Type B pancreatic cell (in vitro differentiated cells): ENCODE results near the gene OBP2A. TPM values are rescaled to one million over a fixed set of nuclear protein-coding genes. Genes with fewer than 3 reads are reported as not detected.

Experiments
- DNase-seq: peaks from one replicate; pipeline ENCODE4 v3.0.0; 2021; ENCODE audit warnings: mixed read lengths; ENCODE audit not compliant: unreplicated experiment; ENCODE audit errors: extremely low spot score
- H3K27ac Mint-ChIP-seq: 2 replicates; pipeline ENCODE4 v1.8.0; 2021; ENCODE audit warnings: mild to moderate bottlenecking, mixed read lengths
- H3K27me3 Mint-ChIP-seq: 2 replicates; pipeline ENCODE4 v1.8.0; 2021; ENCODE audit warnings: mixed read lengths
- H3K36me3 Mint-ChIP-seq: 2 replicates; pipeline ENCODE4 v1.8.0; 2021; ENCODE audit warnings: mixed read lengths
- H3K4me1 Mint-ChIP-seq: one replicate; pipeline ENCODE4 v1.8.0; 2021; ENCODE audit warnings: mixed read lengths; ENCODE audit not compliant: unreplicated experiment
- H3K4me3 Mint-ChIP-seq: 2 replicates; pipeline ENCODE4 v1.8.0; 2021; ENCODE audit warnings: mild to moderate bottlenecking, mixed read lengths
- H3K9me3 Mint-ChIP-seq: 2 replicates; pipeline ENCODE4 v1.8.0; 2021; ENCODE audit warnings: mixed read lengths
- total RNA-seq: library from RNA; stranded (reverse); gene quantifications from 2 replicates; pipeline ENCODE4 v1.2.1, GENCODE V29; 2021; ENCODE audit warnings: low replicate concordance
- TF ChIP-seq, protein P1 (sequence below): fragments of 200-600 bp; sonication (generic); conservative IDR thresholded peaks from 2 replicates; pipeline ENCODE4 v1.5.0; 2021; ENCODE audit warnings: antibody characterized with exemption, mild to moderate bottlenecking

OBP2A gene
- total RNA-seq, 1 donor from 2014 or later = not detected

DNA sequence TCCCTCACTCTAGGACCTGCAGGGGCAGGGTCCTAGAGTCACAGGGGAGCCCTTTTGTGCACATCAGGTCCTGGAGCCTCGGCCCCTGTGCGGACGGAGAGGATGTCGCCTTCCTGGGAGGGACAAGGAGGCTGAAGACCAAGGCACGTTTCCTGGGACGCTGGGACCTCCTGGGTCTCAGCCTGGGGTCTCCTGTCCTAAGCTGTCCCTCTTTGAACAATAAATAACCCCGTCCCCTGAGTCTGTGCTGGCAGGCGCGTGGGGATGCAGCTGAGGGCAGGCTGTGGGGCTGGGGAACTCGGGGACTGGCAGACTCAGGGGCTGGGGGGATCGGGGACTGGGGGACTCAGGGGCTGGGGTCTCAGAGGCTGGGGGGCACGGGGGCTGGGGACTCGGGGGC, 46.7 kb downstream of the OBP2A start:
- Mint-ChIP-seq H3K9me3 (no peaks in the 10 kb centered on the region), H3K27me3 (no peaks in the 10 kb centered on the region), H3K36me3 (no peaks in the 10 kb centered on the region), H3K4me1 (no peaks in the 10 kb centered on the region), H3K27ac (no peak overlapping the region), H3K4me3 (no peak overlapping the region)
- DNase-seq = peak; percentile 54
- TF ChIP-seq, protein P1, sequence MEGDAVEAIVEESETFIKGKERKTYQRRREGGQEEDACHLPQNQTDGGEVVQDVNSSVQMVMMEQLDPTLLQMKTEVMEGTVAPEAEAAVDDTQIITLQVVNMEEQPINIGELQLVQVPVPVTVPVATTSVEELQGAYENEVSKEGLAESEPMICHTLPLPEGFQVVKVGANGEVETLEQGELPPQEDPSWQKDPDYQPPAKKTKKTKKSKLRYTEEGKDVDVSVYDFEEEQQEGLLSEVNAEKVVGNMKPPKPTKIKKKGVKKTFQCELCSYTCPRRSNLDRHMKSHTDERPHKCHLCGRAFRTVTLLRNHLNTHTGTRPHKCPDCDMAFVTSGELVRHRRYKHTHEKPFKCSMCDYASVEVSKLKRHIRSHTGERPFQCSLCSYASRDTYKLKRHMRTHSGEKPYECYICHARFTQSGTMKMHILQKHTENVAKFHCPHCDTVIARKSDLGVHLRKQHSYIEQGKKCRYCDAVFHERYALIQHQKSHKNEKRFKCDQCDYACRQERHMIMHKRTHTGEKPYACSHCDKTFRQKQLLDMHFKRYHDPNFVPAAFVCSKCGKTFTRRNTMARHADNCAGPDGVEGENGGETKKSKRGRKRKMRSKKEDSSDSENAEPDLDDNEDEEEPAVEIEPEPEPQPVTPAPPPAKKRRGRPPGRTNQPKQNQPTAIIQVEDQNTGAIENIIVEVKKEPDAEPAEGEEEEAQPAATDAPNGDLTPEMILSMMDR = no peak

DNA sequence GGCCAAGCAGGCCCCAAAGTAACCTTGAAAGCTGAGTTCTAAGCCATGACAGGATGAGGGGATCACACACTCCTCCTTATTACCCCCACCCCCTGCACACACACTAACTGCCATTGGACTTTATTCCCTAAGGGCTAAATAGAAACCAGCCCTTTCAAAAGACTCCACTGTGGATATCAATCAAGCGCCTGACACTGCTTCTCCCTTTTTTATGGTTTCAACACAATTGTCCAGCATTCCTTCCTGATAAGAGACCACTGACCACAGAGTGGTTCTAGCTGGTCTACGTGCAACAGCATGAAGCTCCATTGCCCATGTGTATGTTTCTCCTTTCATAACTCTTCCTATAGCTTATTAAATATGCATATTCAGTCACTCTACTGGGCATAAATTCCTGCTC, 50.3 kb downstream of the OBP2A start:
- no peak overlapping the region for H3K4me3 Mint-ChIP-seq
- H3K9me3 Mint-ChIP-seq = no peaks in the 10 kb centered on the region
- no peaks in the 10 kb centered on the region for H3K4me1 Mint-ChIP-seq
- no peak overlapping the region for H3K27ac Mint-ChIP-seq
- TF ChIP-seq, protein P1 = no peak
- H3K36me3 Mint-ChIP-seq = no peaks in the 10 kb centered on the region
- H3K27me3 Mint-ChIP-seq = peaks cover 14% of the 10 kb centered on the region
- no peak for DNase-seq

Other genes with a start within 250 kb of the OBP2A start
- 22.7 and 24.2 TPM in 2 replicates for gene PPP1R26, start 66.3 kb upstream of the OBP2A start, total RNA-seq
- gene MRPS2, start 45.4 kb upstream of the OBP2A start, total RNA-seq = 50.0 and 55.2 TPM in 2 replicates
- not detected in 2 replicates for gene LCN1, start 24.7 kb upstream of the OBP2A start, total RNA-seq
- gene PAEP, start 15.6 kb downstream of the OBP2A start, total RNA-seq = not detected in 2 replicates
- not detected in 2 replicates for gene GLT6D1, start 93.4 kb downstream of the OBP2A start, total RNA-seq
- 1.1 and 2.0 TPM in 2 replicates for gene LCN9, start 117.2 kb downstream of the OBP2A start, total RNA-seq
- gene SOHLH1, start 153.4 kb downstream of the OBP2A start, total RNA-seq = not detected in 2 replicates
- 0.10 TPM in 1 of 2 replicates, not detected in the other for gene KCNT1, start 156.1 kb downstream of the OBP2A start, total RNA-seq